CD14-positive monocyte (primary cell): ENCODE measurements around the gene MMP19. TPM values are rescaled to one million over a fixed set of nuclear protein-coding genes. Genes with fewer than 3 reads are reported as not detected.

Experiments
- DNase-seq, 3 donors: peaks; one replicate each; pipeline ENCODE4 v3.0.0-alpha.2; 2011 to 2022
- H2AFZ ChIP-seq: 2 replicates; pipeline ENCODE4 v1.6.0; 2012; ENCODE audit warnings: mild to moderate bottlenecking, low read depth, low read length, inconsistent platforms; ENCODE audit not compliant: insufficient read depth, poor library complexity, severe bottlenecking
- H3K27ac ChIP-seq, 2 donors: 1 replicate in 1 of 2; 2 replicates in 1 of 2; pipeline ENCODE4 v1.5.1; 2012 to 2013; ENCODE audit warnings: low read length in 2 of 2, control low read depth in 1 of 2, inconsistent platforms in 1 of 2, low read depth in 1 of 2, mild to moderate bottlenecking in 1 of 2
- H3K27me3 ChIP-seq, 2 donors: one replicate each; pipeline versions ENCODE4 v1.6.0 to v1.6.1; 2011 to 2013; ENCODE audit warnings: low read length in 2 of 2; ENCODE audit not compliant: control insufficient read depth in 2 of 2, insufficient read depth in 2 of 2
- H3K36me3 ChIP-seq, 2 donors: replicated peaks in 1 of 2; 1 replicate in 1 of 2; 2 replicates in 1 of 2; pipeline versions ENCODE4 v1.5.1 to v1.6.1; 2012 to 2013; ENCODE audit warnings: low read length in 2 of 2, control low read depth in 1 of 2, inconsistent platforms in 1 of 2, mild to moderate bottlenecking in 1 of 2; ENCODE audit not compliant: insufficient read depth in 2 of 2, control insufficient read depth in 1 of 2
- H3K4me1 ChIP-seq, 2 donors: 1 replicate in 1 of 2; 2 replicates in 1 of 2; pipeline versions ENCODE4 v1.5.1 to v1.6.1; 2012 to 2013; ENCODE audit warnings: low read length in 2 of 2, control low read depth in 1 of 2, inconsistent platforms in 1 of 2, mild to moderate bottlenecking in 1 of 2, moderate library complexity in 1 of 2; ENCODE audit not compliant: insufficient read depth in 2 of 2, control insufficient read depth in 1 of 2
- H3K4me2 ChIP-seq: replicated peaks from 2 replicates; pipeline ENCODE3; 2012; ENCODE audit warnings: low read length, moderate library complexity, mild to moderate bottlenecking; ENCODE audit not compliant: poor library complexity, severe bottlenecking; ENCODE audit errors: extremely low read depth
- H3K4me3 ChIP-seq, 3 experiments: fragments of 200-600 bp in 1 of 3; sonication (generic) in 1 of 3; replicated peaks in 1 of 3; 1 replicate in 2 of 3; 2 replicates in 1 of 3; pipeline ENCODE4 v1.5.1; 2011 to 2013; ENCODE audit warnings: low read length in 3 of 3, mild to moderate bottlenecking in 3 of 3, control low read depth in 2 of 3, low read depth in 2 of 3, inconsistent platforms in 1 of 3, moderate library complexity in 1 of 3
- H3K79me2 ChIP-seq: 2 replicates; pipeline ENCODE4 v1.6.0; 2012; ENCODE audit warnings: mild to moderate bottlenecking, control low read depth, inconsistent platforms, low read length, moderate library complexity; ENCODE audit not compliant: insufficient read depth
- H3K9ac ChIP-seq: 2 replicates; pipeline ENCODE4 v1.6.0; 2017; ENCODE audit warnings: low read length, mild to moderate bottlenecking; ENCODE audit not compliant: insufficient read depth, poor library complexity, severe bottlenecking
- H3K9me3 ChIP-seq, 2 donors: replicated peaks in 1 of 2; 1 replicate in 1 of 2; 2 replicates in 1 of 2; pipeline versions ENCODE4 v1.5.1 to v1.6.1; 2012 to 2013; ENCODE audit warnings: low read length in 2 of 2, control low read depth in 1 of 2; ENCODE audit not compliant: control insufficient read depth in 1 of 2, insufficient read depth in 1 of 2
- H4K20me1 ChIP-seq: 2 replicates; pipeline ENCODE4 v1.6.0; 2012; ENCODE audit warnings: mild to moderate bottlenecking, low read length, control low read depth, moderate library complexity; ENCODE audit not compliant: insufficient read depth
- H3K27ac Mint-ChIP-seq, 7 donors: one replicate each; pipeline ENCODE4 v1.8.0; 2020; ENCODE audit warnings: mild to moderate bottlenecking in 7 of 7, mixed read lengths in 7 of 7, moderate library complexity in 6 of 7, inconsistent platforms in 2 of 7
- H3K27me3 Mint-ChIP-seq, 3 donors: one replicate each; pipeline ENCODE4 v1.8.0; 2021 to 2022; ENCODE audit warnings: low read depth in 3 of 3, mild to moderate bottlenecking in 3 of 3, mixed read lengths in 3 of 3, moderate library complexity in 3 of 3, inconsistent platforms in 1 of 3
- H3K36me3 Mint-ChIP-seq, 2 donors: one replicate each; pipeline ENCODE4 v1.8.0; 2020; ENCODE audit warnings: mixed read lengths in 2 of 2, inconsistent platforms in 1 of 2, mild to moderate bottlenecking in 1 of 2
- H3K4me1 Mint-ChIP-seq: one replicate; pipeline ENCODE4 v1.8.0; 2020; ENCODE audit warnings: mild to moderate bottlenecking, mixed read lengths
- H3K4me3 Mint-ChIP-seq, 2 donors: one replicate each; pipeline ENCODE4 v1.8.0; 2020; ENCODE audit warnings: mild to moderate bottlenecking in 2 of 2, mixed read lengths in 2 of 2, moderate library complexity in 1 of 2
- H3K9me3 Mint-ChIP-seq, 7 donors: one replicate each; pipeline ENCODE4 v1.8.0; 2020 to 2022; ENCODE audit warnings: mixed read lengths in 7 of 7, mild to moderate bottlenecking in 6 of 7, moderate library complexity in 6 of 7, inconsistent platforms in 2 of 7
- CTCF ChIP-seq: fragments of 200-600 bp; IDR thresholded peaks from one replicate; pipeline ENCODE4 v1.8.0; 2022; ENCODE audit warnings: antibody characterized with exemption, mild to moderate bottlenecking
- WGBS: methylation state at CpG from one replicate; pipeline ENCODE4 v1.1.5; 2013; ENCODE audit warnings: missing lambda C conversion rate; ENCODE audit not compliant: insufficient coverage; 5-methylcytosine and 5-hydroxymethylcytosine counted together
- intact Hi-C, 2 donors: fragments of 100-400 bp; cut with micrococcal nuclease; formaldehyde crosslinking; loops; one replicate each; pipeline versions ENCODE4 v1.15.0 to v1.15.1; 2023
- polyA plus RNA-seq, 3 donors: library from polyadenylated mRNA; depleted of rRNA in 1 of 3; unstranded in 2 of 3; stranded (reverse) in 1 of 3; fragments of 300-500 nt in 2 of 3; fragments of >200 nt in 1 of 3; fragmentation: Illumina TruSeq in 2 of 3; gene quantifications; 1 replicate in 2 of 3; 2 replicates in 1 of 3; pipeline ENCODE4 v1.2.3, GENCODE V29; 2012 to 2021

Gene MMP19
- polyA plus RNA-seq, 3 donors: 0.81 to 2.8 (median 1.0) TPM

GRCh38 chr12:55843431-55843830 is 695 bp upstream of the MMP19 start:
- peaks cover 0 to 2% (median 0%) of the 10 kb centered on the region in 7 donors for H3K9me3 Mint-ChIP-seq
- Histone ChIP-seq H3K36me3 (no peaks in the 10 kb centered on the region), H3K4me2 (no peak overlapping the region), H4K20me1 (no peaks in the 10 kb centered on the region), H3K79me2 (no peaks in the 10 kb centered on the region), H3K4me3 (no peak overlapping the region), H2AFZ (no peak overlapping the region), H3K27ac (no peak overlapping the region), H3K9ac (no peak overlapping the region), H3K9me3 (no peaks in the 10 kb centered on the region), H3K27me3 (no peaks in the 10 kb centered on the region), H3K4me1 (peaks cover 24% of the 10 kb centered on the region in 2 donors)
- intact Hi-C loops: no loop called here
- H3K4me3 Mint-ChIP-seq: no peak overlapping the region
- H3K27ac Mint-ChIP-seq: peak overlapping the region in 2 of 7 donors; percentile 8 to 48
- WGBS: 100% methylated on average over 2 of the region's 4 CpGs
- peaks cover 0 to 3% of the 10 kb centered on the region in 2 donors for H3K36me3 Mint-ChIP-seq
- peaks cover 43% of the 10 kb centered on the region for H3K4me1 Mint-ChIP-seq
- peaks cover 2 to 5% (median 2%) of the 10 kb centered on the region in 3 donors for H3K27me3 Mint-ChIP-seq
- no peak for TF ChIP-seq CTCF
- no peak for DNase-seq

- Histone ChIP-seq H3K9ac (no peak overlapping the region), H3K4me2 (no peak overlapping the region), H3K9me3 (no peaks in the 10 kb centered on the region), H3K4me3 (no peak overlapping the region), H3K27ac (no peak overlapping the region), H2AFZ (no peak overlapping the region), H3K27me3 (no peaks in the 10 kb centered on the region), H4K20me1 (no peaks in the 10 kb centered on the region), H3K4me1 (peaks cover 12% of the 10 kb centered on the region in 2 donors), H3K36me3 (no peaks in the 10 kb centered on the region), H3K79me2 (no peaks in the 10 kb centered on the region)
- Mint-ChIP-seq H3K27me3 (peaks cover 2 to 5% (median 2%) of the 10 kb centered on the region in 3 donors), H3K4me3 (no peak overlapping the region), H3K4me1 (peaks cover 28% of the 10 kb centered on the region), H3K9me3 (peaks cover 0 to 2% (median 0%) of the 10 kb centered on the region in 7 donors), H3K27ac (peak overlapping the region in 2 of 7 donors; percentile 66 to 72), H3K36me3 (peaks cover 0 to 3% of the 10 kb centered on the region in 2 donors)
- intact Hi-C loops: no loop called here
- TF ChIP-seq CTCF: no peak
- 87% methylated on average over 7 of the region's 11 CpGs for WGBS
- DNase-seq: no peak
Measured at GRCh38 chr12:55840581-55841351, 2.0 kb downstream of the MMP19 start.
